ENCODE measurements around the gene MT2A. TPM values are rescaled to one million over a fixed set of nuclear protein-coding genes. Genes with fewer than 3 reads are reported as not detected.

MT2A gene
- total RNA-seq, 1 experiment from 2014 or later = 683 TPM

- H3K36me3 ChIP-seq (ENCODE audit: low read depth, low read length) = no peaks in the 10 kb centered on the region
- no peak overlapping the region for H3K9ac ChIP-seq (ENCODE audit: low read length)
- peak overlapping the region; percentile 55; the same call in 1 of the 2 replicates for H2AFZ ChIP-seq (ENCODE audit: low read length)
- no peaks in the 10 kb centered on the region for H3K9me3 ChIP-seq (ENCODE audit: low read length)
- H3F3A ChIP-seq (ENCODE audit: low read length, unreplicated experiment) = no peaks in the 10 kb centered on the region
- no peaks in the 10 kb centered on the region for H3K9me2 ChIP-seq (replicated peaks; ENCODE audit: low read length)
- H4K20me1 ChIP-seq (ENCODE audit: low read length) = no peaks in the 10 kb centered on the region
- ATAC-seq (no peak), DNase-seq (no peak)
- CTCF ChIA-PET = interaction anchor here (0.6 to 1.0 kb wide), 2 partner anchors 40 to 58 kb away, joined by 4 to 6 read pairs; no protein-coding TSS in a partner anchor
- intact Hi-C loops (cut with micrococcal nuclease) = no loop called here
- POLR2A ChIA-PET (ENCODE audit: unreplicated experiment) = interaction anchor here (0.6 kb wide), 1 partner anchor 30 kb away, joined by 5 read pairs; no protein-coding TSS in a partner anchor
- no peaks in the 10 kb centered on the region for H3K27me3 ChIP-seq (ENCODE audit: low read length)
- H3K4me2 ChIP-seq (ENCODE audit: low read length) = peak overlapping the region; percentile 51; the same call in 1 of the 2 replicates
- no peak for TF ChIP-seq EZH2 (IDR thresholded peaks at IDR 0.05; ENCODE audit: low read length, unreplicated experiment)
- no peak for TF ChIP-seq EZH2phosphoT487 (IDR thresholded peaks at IDR 0.05; ENCODE audit: borderline replicate concordance, low read length)
- no peak for TF ChIP-seq CTCF (conservative IDR thresholded peaks at IDR 0.05; ENCODE audit: low read depth, low read length)
- no peaks in the 10 kb centered on the region for H3K79me2 ChIP-seq (ENCODE audit: low read length)
- H3K27ac ChIP-seq (ENCODE audit: low read length) = no peak overlapping the region
- peaks cover 10% of the 10 kb centered on the region for H3K4me1 ChIP-seq (ENCODE audit: insufficient read depth, low read length)
- no TSS peak for BruUV-seq (replicated peaks)
- no peak overlapping the region for H3K4me3 ChIP-seq (ENCODE audit: low read length)
These were observed 35.4 kb downstream of the MT2A start for GRCh38 chr16:56643833-56644232.

GRCh38 chr16:56645311-56645710 lies 36.9 kb downstream of the MT2A start:
- Histone ChIP-seq H3K9me2 (replicated peaks; ENCODE audit: low read length) (no peaks in the 10 kb centered on the region), H3F3A (ENCODE audit: low read length, unreplicated experiment) (no peaks in the 10 kb centered on the region), H3K4me1 (ENCODE audit: insufficient read depth, low read length) (peaks cover 16% of the 10 kb centered on the region), H3K9me3 (ENCODE audit: low read length) (no peaks in the 10 kb centered on the region), H3K9ac (ENCODE audit: low read length) (no peak overlapping the region), H3K4me3 (ENCODE audit: low read length) (no peak overlapping the region), H3K4me2 (ENCODE audit: low read length) (no peak overlapping the region), H3K36me3 (ENCODE audit: low read depth, low read length) (no peaks in the 10 kb centered on the region), H3K27me3 (ENCODE audit: low read length) (no peaks in the 10 kb centered on the region), H3K79me2 (ENCODE audit: low read length) (no peaks in the 10 kb centered on the region), H2AFZ (ENCODE audit: low read length) (no peak overlapping the region), H3K27ac (ENCODE audit: low read length) (no peak overlapping the region), H4K20me1 (ENCODE audit: low read length) (no peaks in the 10 kb centered on the region)
- no TSS peak for BruUV-seq (replicated peaks)
- intact Hi-C loops (cut with micrococcal nuclease) = no loop called here
- TF ChIP-seq EZH2phosphoT487 (IDR thresholded peaks at IDR 0.05; ENCODE audit: borderline replicate concordance, low read length) = no peak
- no peak for TF ChIP-seq CTCF (conservative IDR thresholded peaks at IDR 0.05; ENCODE audit: low read depth, low read length)
- DNase-seq = no peak
- POLR2A ChIA-PET (ENCODE audit: unreplicated experiment) = no interaction called here
- ATAC-seq = no peak
- CTCF ChIA-PET = no interaction called here

GRCh38 chr16:56645838-56646237 lies 37.5 kb downstream of the MT2A start:
- Histone ChIP-seq H3K4me1 (ENCODE audit: insufficient read depth, low read length) (peaks cover 15% of the 10 kb centered on the region), H4K20me1 (ENCODE audit: low read length) (no peaks in the 10 kb centered on the region), H3K36me3 (ENCODE audit: low read depth, low read length) (no peaks in the 10 kb centered on the region), H3K9me2 (replicated peaks; ENCODE audit: low read length) (no peaks in the 10 kb centered on the region), H3K9ac (ENCODE audit: low read length) (no peak overlapping the region), H3F3A (ENCODE audit: low read length, unreplicated experiment) (no peaks in the 10 kb centered on the region), H3K4me2 (ENCODE audit: low read length) (no peak overlapping the region), H3K4me3 (ENCODE audit: low read length) (no peak overlapping the region), H2AFZ (ENCODE audit: low read length) (no peak overlapping the region), H3K79me2 (ENCODE audit: low read length) (no peaks in the 10 kb centered on the region), H3K9me3 (ENCODE audit: low read length) (no peaks in the 10 kb centered on the region), H3K27ac (ENCODE audit: low read length) (no peak overlapping the region), H3K27me3 (ENCODE audit: low read length) (no peaks in the 10 kb centered on the region)
- ChIA-PET POLR2A (ENCODE audit: unreplicated experiment) (no interaction called here), CTCF (no interaction called here)
- intact Hi-C loops (cut with micrococcal nuclease) = no loop called here
- no TSS peak for BruUV-seq (replicated peaks)
- no peak for DNase-seq
- no peak for ATAC-seq
- TF ChIP-seq CTCF (conservative IDR thresholded peaks at IDR 0.05; ENCODE audit: low read depth, low read length) (no peak), EZH2phosphoT487 (IDR thresholded peaks at IDR 0.05; ENCODE audit: borderline replicate concordance, low read length) (no peak), EZH2 (IDR thresholded peaks at IDR 0.05; ENCODE audit: low read length, unreplicated experiment) (no peak)
